DMS53 treated with DMSO at 0.1 percent for 48 hours (cell line): ENCODE measurements around the gene RXRA.

Source experiments
- DNase-seq: peaks from one replicate; lab custom pipeline; 2025; ENCODE audit not compliant: unreplicated experiment; lab: John Stamatoyannopoulos, UW

The RXRA gene

DNA sequence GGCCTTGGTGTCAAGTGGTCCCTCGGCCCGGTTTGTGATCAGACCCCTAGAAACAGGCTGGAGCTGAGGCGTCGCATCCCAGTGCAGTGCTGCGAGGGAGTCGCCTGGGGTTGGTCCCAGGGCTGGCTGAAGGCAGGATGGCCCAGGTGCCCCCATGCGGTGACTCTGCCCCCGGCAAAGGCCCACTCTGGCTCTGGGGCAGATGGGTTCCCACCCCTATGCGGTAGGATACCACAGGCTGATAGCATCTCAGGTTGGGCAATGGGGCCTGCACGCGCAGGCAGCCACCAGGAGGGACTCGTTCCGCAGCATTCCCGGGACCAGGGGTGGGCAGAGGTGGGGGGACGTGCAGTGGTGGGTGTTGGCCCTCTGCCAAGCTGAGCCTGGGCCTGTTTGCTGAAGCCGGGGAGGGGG, 86.0 kb downstream of the RXRA start:
- DNase-seq, result no peak

DNA sequence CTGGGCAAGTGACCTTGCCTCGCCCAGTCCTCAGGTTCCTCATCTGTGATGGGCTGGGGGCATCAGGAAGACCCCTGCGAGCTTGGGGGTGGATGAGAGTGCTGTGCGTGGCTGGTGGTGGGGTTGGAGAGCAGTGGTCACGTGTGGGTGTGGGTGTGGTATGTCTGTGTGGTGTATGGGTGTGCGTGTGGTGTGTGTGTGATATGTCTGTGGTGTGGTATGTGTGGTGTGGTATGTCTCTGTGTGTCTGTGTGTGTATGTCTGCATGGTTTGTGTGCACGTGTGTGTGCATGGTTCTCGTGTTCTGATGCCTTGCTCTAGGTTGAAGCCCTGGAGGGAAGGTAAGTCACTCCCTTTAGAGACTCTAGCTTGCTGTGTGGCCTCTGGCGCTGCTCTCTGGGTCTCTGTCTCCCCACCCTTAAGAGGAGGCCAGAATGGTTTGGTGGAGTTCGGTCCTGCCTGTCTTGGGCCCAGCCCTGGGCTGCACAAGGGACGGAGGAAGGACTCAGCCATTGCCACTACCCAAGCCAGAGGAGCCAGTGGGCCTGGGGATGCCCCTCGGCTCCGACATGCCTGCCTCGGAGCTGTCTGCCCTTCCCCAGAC, 87.0 kb downstream of the RXRA start:
- no peak for DNase-seq

DNA sequence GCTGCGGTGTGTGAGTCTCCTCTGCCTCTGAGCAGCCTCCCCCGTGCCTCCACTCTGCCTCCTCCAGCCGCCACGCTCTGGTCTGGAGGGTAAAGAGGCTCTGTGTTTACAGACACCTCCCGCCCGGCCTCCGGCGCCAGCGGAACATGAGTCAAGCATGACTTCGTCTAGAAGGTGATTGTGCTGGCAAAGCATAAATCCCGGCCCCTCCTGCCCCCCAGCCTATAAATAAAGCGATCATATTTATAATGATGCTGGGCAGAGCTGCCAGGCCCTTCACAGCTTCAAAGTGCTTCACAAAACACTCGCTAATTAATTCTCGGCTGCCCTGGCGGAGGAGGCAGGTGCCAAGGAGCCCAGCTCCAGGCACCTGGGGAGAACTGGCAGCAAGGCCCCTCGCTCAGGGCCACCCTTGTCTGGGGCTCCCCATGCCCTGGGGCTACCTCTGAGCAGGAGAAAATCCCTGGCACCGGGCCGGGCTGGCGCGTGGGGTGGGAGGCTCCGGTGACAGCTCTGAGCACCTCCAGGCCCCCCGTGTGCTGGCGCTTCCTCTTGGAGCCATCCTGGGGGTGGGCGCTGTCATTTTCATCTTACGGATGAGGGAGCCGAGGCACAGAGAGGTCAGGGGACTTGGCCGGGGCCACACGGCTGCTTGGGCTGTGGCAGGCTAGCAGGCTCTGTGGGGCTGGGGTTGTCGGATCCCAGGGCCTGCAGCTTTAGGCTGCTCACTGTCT, 87.8 kb downstream of the RXRA start:
- DNase-seq, result peak; percentile 19

GRCh38 chr9:134414900-134415425, 88.7 kb downstream of the RXRA start:
- no peak for DNase-seq

GRCh38 chr9:134416385-134417015, 90.2 kb downstream of the RXRA start:
- DNase-seq, result no peak

- DNase-seq, result no peak
These were observed 92.1 kb downstream of the RXRA start for GRCh38 chr9:134418354-134418753.

GRCh38 chr9:134419000-134419683, 92.9 kb downstream of the RXRA start:
- DNase-seq, result no peak

DNA sequence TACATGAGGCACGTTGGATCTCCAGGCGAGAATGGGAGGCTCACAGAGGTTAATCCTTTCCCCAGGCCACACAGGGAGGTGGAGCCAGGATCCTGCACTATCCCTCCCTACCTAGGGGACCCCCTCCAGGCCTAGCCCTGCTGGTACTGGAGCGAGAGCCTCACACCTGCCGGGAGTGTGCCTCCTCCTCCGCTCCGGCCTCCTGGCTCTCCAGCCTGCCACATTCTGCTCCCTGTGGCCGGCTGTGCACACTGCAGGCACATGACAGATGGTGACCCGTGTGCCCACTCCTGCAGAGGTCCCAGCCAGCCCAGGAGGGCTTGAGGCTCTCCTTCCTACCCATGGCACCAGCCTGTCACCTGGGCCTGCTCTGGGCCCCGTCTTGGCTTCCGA, 93.4 kb downstream of the RXRA start:
- no peak for DNase-seq

DNA sequence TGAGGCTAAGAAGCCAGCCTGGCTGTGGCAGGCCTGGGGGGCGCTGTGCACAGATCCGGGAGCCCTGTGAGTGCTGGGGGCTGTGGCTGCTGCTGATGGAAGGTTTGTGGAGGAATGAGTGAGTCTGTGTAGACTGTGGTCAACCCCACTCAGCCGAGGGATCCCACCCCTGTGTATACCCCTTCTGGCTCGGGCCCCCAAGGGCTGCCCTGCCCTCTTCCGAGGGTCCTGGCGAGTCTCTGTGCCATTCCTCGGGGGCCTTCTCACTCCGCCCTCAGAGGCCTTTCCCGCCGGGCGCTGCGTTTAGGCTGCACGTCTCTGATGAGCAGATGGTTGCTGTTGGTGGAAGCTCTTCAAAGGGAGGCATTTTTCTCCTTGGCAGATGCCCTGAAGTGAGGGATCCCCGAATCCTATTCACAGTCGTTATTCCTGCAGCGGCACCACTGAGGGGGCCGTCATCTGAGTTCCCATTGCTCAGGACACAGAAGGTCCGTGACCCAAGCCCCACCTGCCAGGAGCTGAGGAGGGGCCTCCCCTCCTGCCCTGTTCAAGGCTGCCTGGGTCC, 94.1 kb downstream of the RXRA start:
- DNase-seq, result no peak

GRCh38 chr9:134420974-134421432, 94.7 kb downstream of the RXRA start:
- no peak for DNase-seq

DNA sequence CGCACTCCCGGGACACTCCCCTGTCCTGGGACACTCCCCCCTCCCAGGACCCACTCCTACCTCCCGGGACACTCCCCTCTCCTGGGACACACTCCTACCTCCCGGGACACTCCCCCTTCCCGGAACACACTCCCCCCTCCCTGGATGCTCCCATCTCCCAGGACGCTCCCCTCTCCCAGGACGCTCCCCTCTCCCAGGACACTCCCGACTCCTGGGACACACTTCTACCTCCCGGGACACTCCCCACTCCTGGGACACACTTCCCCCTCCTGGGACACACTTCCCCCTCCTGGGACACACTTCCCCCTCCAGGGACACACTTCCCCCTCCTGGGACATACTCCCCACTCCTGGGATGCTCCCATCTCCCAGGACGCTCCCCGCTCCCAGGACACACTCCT, 95.6 kb downstream of the RXRA start:
- no peak for DNase-seq

DNA sequence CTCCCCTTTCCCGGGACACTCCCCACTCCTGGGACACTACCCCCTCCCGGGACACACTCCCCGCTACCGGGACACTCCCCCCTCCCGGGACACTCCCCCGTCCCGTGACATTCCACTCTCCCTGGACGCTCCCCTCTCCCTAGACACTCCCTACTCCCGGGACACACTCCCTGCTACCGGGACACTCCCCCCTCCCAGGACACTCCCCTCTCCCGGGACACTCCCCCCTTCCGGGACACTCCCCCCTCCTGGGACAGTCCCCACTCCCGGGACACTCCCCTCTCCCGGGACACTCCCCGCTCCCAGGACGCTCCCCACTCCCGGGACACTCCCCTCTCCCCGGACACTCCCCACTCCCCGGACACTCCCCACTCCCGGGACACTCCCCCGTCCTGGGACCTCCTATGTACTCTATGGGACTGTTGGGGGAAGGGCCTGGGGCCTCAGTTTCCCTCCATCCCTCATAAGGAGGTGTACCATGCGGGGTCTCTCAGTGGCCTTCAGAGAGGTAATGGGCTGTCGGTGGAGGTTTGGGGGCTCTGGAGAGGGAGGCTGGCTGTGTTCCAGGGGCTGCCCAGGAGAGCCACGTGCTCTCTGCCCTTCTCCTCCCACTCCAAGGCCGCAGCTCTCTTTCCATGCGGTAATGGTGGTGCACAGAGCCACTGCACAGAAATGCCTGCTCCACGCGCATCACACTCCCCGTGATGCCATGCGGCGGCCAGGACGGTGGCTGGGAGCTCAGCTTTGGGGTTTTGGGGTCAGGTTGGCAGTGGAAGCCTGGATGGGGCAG, 96.2 kb downstream of the RXRA start:
- DNase-seq, result no peak

- DNase-seq, result no peak
These were observed 96.9 kb downstream of the RXRA start for GRCh38 chr9:134423166-134423565.

DNA sequence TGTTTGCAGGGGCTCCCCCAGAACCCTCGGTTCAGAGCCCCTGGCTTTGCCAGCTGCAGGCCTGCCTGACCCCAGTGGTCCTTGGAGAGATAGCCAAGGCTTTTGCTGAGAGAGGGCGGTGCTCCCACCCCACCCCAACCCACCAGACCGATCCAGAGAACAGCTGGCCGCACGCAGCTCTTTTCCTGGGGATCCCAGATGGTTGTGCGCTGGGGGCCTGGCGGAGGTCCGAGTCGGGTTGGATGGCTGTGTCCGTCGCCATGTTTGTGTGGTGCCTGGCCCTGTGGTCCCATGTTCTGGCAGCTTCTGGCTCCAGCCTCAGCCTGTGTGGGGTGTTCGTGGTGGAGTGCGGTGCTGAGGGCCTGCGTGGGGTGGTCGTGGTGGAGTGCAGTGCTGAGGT, 97.5 kb downstream of the RXRA start:
- DNase-seq, result no peak

- DNase-seq, result no peak
These were observed 98.6 kb downstream of the RXRA start for GRCh38 chr9:134424818-134425217.

DNA sequence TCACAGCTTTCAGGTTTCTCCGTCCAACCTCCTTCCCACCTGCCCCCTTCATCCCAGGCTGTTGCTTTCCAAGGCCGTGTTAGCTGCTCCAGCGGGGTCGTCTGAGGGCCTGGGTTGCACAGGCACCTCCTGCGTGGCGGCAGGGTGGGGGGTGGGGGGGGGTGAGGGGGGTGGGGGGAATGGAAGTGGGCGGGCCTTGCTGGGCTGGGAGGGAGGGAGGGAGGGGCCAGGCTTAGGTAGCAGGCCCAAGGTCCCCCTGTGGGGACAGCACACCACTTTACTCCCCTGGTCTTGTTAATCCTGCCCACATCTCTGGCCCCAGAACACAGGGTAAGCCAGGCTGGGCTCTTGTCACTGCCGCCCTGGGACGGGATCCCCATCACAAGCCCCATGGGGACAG, 99.1 kb downstream of the RXRA start:
- DNase-seq, result no peak

DNA sequence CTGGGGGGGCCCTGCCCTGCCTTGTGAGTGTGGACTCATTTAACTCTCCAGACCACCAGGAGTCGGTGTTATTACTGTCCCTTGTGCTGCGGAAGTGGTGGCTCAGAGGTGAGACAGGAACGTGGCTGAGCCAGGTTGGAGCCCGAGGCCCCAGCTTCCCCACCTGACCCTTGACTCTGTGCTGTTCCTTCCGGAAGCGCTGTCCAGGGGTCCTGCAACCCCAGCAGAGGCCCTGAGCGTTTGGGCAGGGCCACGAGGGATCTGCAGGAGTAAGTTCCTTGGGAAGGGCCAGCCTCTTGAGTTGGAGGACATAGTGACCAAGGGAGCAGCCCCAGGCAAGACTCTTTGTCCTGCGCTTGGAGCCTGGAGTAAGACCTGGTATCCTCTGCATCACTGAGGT, 99.6 kb downstream of the RXRA start:
- no peak for DNase-seq

GRCh38 chr9:134426436-134426835, 100.2 kb downstream of the RXRA start:
- DNase-seq, result no peak

GRCh38 chr9:134427153-134427782, 101.0 kb downstream of the RXRA start:
- no peak for DNase-seq

DNA sequence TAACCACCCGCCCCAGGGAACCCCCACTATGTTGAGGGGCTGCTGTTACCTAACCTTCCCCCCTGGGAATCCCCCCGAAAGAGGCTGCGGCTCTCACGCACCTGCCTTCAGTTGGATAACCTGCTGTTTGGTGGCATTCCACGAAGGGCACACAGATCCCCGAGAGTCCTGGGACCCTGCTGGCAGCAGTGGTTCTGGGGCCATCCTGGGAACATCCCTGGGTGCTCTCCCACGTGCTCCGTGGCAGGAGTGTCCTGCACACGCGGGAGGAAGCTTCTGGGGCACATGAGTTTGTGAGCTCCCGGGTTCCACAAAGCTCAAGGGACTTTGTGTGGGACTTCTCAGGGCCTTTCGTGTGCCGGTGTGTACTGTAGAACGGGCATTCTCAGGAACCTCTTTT, 102.3 kb downstream of the RXRA start:
- no peak for DNase-seq
